ENCODE data around the gene VEZF1. TPM values are rescaled to one million over a fixed set of nuclear protein-coding genes. Genes with fewer than 3 reads are reported as not detected.

The VEZF1 gene
- total and polyA plus RNA-seq, 2 donors (not counting 3 experiments of a cell fraction or from before 2014, with no cell fraction given): 27.8 to 59.0 TPM

DNA sequence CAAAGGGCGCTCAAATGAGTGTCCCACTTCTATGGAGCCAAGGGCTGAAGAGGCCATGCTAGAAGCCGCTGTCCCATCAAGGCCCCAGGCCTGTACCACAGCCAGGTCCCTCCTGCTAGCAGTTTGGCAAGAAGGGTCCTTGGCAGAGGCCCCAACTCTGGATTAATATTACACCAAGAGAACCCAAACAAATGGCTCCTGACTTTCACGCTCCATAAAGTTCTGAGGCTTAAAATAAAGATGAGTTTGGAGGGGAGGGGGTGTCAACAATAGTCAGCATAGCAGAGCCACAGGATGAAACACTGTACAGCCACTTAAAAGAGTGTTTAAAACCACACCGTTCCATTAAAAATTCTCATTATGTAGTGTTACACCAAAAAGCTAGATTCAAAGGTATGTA lies 63.4 kb downstream of the VEZF1 start:
- H3K79me2 ChIP-seq (ENCODE audit: control insufficient read depth, insufficient read depth, low read length): no peaks in the 10 kb centered on the region
- H3K36me3 ChIP-seq (ENCODE audit: control insufficient read depth in 2 of 2, extremely low read depth in 1 of 2, insufficient read depth in 2 of 2, low read length in 2 of 2): no peaks in the 10 kb centered on the region
- H3K27ac ChIP-seq (ENCODE audit: insufficient read depth, low read depth, low read length): no peak overlapping the region
- H3K9me3 ChIP-seq (replicated peaks; ENCODE audit: control insufficient read depth, insufficient read depth, low read length): no peaks in the 10 kb centered on the region
- CTCF ChIA-PET: no interaction called here
- H3K9me1 ChIP-seq (replicated peaks; ENCODE audit: control insufficient read depth, extremely low read depth, insufficient read depth, low read length): no peaks in the 10 kb centered on the region
- peaks cover 11% of the 10 kb centered on the region for H3K4me1 ChIP-seq (ENCODE audit: control insufficient read depth, extremely low read depth, insufficient read depth, low read length)
- BruUV-seq (replicated peaks): no TSS peak
- POLR2A ChIA-PET: interaction anchor here (0.7 kb wide), 1 partner anchor 13 kb away, joined by 4 read pairs; no protein-coding TSS in a partner anchor
- no peaks in the 10 kb centered on the region for H3K27me3 ChIP-seq (ENCODE audit: control insufficient read depth in 2 of 2, insufficient read depth in 2 of 2, low read length in 2 of 2)
- no peak overlapping the region for H3K4me2 ChIP-seq (ENCODE audit: insufficient read depth, low read length)
- TF ChIP-seq, protein P1, sequence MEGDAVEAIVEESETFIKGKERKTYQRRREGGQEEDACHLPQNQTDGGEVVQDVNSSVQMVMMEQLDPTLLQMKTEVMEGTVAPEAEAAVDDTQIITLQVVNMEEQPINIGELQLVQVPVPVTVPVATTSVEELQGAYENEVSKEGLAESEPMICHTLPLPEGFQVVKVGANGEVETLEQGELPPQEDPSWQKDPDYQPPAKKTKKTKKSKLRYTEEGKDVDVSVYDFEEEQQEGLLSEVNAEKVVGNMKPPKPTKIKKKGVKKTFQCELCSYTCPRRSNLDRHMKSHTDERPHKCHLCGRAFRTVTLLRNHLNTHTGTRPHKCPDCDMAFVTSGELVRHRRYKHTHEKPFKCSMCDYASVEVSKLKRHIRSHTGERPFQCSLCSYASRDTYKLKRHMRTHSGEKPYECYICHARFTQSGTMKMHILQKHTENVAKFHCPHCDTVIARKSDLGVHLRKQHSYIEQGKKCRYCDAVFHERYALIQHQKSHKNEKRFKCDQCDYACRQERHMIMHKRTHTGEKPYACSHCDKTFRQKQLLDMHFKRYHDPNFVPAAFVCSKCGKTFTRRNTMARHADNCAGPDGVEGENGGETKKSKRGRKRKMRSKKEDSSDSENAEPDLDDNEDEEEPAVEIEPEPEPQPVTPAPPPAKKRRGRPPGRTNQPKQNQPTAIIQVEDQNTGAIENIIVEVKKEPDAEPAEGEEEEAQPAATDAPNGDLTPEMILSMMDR (IDR thresholded peaks at IDR 0.05; ENCODE audit: extremely low read depth in 1 of 2, insufficient read depth in 1 of 2, low read depth in 1 of 2, low read length in 2 of 2): no peak
- TF ChIP-seq POLR2AphosphoS5 (IDR thresholded peaks at IDR 0.05; ENCODE audit: insufficient read depth, low read depth, low read length) (no peak), EZH2 (IDR thresholded peaks at IDR 0.05; ENCODE audit: borderline replicate concordance, low read depth, low read length, severe bottlenecking) (no peak), FOS (IDR thresholded peaks at IDR 0.05; ENCODE audit: borderline replicate concordance, insufficient read depth, low read length) (no peak), MYC (IDR thresholded peaks at IDR 0.05; ENCODE audit: low read depth, low read length) (no peak), JUN (IDR thresholded peaks at IDR 0.05; ENCODE audit: borderline replicate concordance, insufficient read depth, insufficient read length, low read depth) (no peak), POLR2A (IDR thresholded peaks at IDR 0.05; ENCODE audit: low read depth, low read length) (no peak), GATA2 (IDR thresholded peaks at IDR 0.05; ENCODE audit: insufficient read depth, insufficient read length, low read depth, low read length) (no peak)
- TF ChIP-seq, protein P2, sequence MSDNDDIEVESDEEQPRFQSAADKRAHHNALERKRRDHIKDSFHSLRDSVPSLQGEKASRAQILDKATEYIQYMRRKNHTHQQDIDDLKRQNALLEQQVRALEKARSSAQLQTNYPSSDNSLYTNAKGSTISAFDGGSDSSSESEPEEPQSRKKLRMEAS (IDR thresholded peaks at IDR 0.05; ENCODE audit: insufficient read depth, insufficient read length): no peak
- intact Hi-C loops (cut with micrococcal nuclease): no loop called here
- no peaks in the 10 kb centered on the region for H4K20me1 ChIP-seq (replicated peaks; ENCODE audit: control insufficient read depth, extremely low read depth, insufficient read depth, low read length)
- dilution Hi-C loops (cut with MboI; ENCODE audit: extremely low pct_ligation_motif_present, low sequenced_read_pairs): no loop called here
- DNase-seq (ENCODE audit: low read depth, low spot score) (no peak), FAIRE-seq (no peak)
- no peak overlapping the region for H2AFZ ChIP-seq (ENCODE audit: low read depth, low read length)
- no peak overlapping the region for H3K4me3 ChIP-seq (replicated peaks in 1 of 3; ENCODE audit: insufficient read depth in 1 of 3, low read depth in 1 of 3, low read length in 3 of 3)
- no peak overlapping the region for H3K9ac ChIP-seq (replicated peaks; ENCODE audit: extremely low read depth, insufficient read depth, low read length)

Small RNAs within 50 kb of the gene (small RNA-seq; reads per million reads assigned to genes)
- gene AC015813.4 (ENCODE audit: insufficient read depth, insufficient read length, low read depth, low replicate concordance): not detected

Other genes with a start within 250 kb of the VEZF1 start
- gene CCDC182, start 243.0 kb downstream of the VEZF1 start, total RNA-seq: not detected in 2 replicates
- gene CCDC182, start 243.0 kb downstream of the VEZF1 start, polyA plus RNA-seq: not detected in 2 replicates
- gene MRPS23, start 138.2 kb downstream of the VEZF1 start, total RNA-seq: 40.7 and 46.2 TPM in 2 replicates
- 27.6 and 39.9 TPM in 2 replicates for gene MRPS23, start 138.2 kb downstream of the VEZF1 start, polyA plus RNA-seq
- gene CUEDC1, start 32.8 kb downstream of the VEZF1 start, total RNA-seq: 27.7 and 28.5 TPM in 2 replicates
- gene CUEDC1, start 32.8 kb downstream of the VEZF1 start, polyA plus RNA-seq: 15.8 and 16.5 TPM in 2 replicates
- 309 and 316 TPM in 2 replicates for gene SRSF1, start 19.0 kb upstream of the VEZF1 start, total RNA-seq
- 133 and 147 TPM in 2 replicates for gene SRSF1, start 19.0 kb upstream of the VEZF1 start, polyA plus RNA-seq
- 17.1 and 19.0 TPM in 2 replicates for gene DYNLL2, start 95.2 kb upstream of the VEZF1 start, total RNA-seq
- 6.8 and 7.4 TPM in 2 replicates for gene DYNLL2, start 95.2 kb upstream of the VEZF1 start, polyA plus RNA-seq
- gene OR4D1, start 160.1 kb upstream of the VEZF1 start, total RNA-seq: not detected in 2 replicates
- not detected in 2 replicates for gene OR4D1, start 160.1 kb upstream of the VEZF1 start, polyA plus RNA-seq
- gene OR4D2, start 178.7 kb upstream of the VEZF1 start, total RNA-seq: not detected in 2 replicates
- not detected in 2 replicates for gene OR4D2, start 178.7 kb upstream of the VEZF1 start, polyA plus RNA-seq
- not detected in 2 replicates for gene EPX, start 204.5 kb upstream of the VEZF1 start, total RNA-seq
- gene EPX, start 204.5 kb upstream of the VEZF1 start, polyA plus RNA-seq: not detected in 2 replicates
- gene MKS1, start 231.0 kb upstream of the VEZF1 start, total RNA-seq: 12.2 and 16.3 TPM in 2 replicates
- 13.2 TPM in 2 replicates for gene MKS1, start 231.0 kb upstream of the VEZF1 start, polyA plus RNA-seq

Measured in endothelial cell of umbilical vein (primary cell).